ENCODE results near the gene TENM3.

The TENM3 gene

GRCh38 chr4:182294451-182294850 is 51.2 kb downstream of the TENM3 start:
- H3K79me2 ChIP-seq (ENCODE audit: insufficient read depth, low read length) = no peaks in the 10 kb centered on the region
- no peak for ATAC-seq (ENCODE audit: insufficient read depth, low read depth)
- no peaks in the 10 kb centered on the region for H3K4me1 ChIP-seq (ENCODE audit: insufficient read depth, low read length)
- H3K4me2 ChIP-seq (ENCODE audit: insufficient read depth, low read length) = no peak overlapping the region
- H3K9ac ChIP-seq (ENCODE audit: low read depth, low read length) = no peak overlapping the region
- H3K9me3 ChIP-seq (ENCODE audit: insufficient read depth, low read length, severe bottlenecking) = peaks cover 7% of the 10 kb centered on the region
- no peak overlapping the region for H3K27ac ChIP-seq (ENCODE audit: low read length)
- H3K27me3 ChIP-seq (ENCODE audit: insufficient read depth, low read length, poor library complexity) = no peaks in the 10 kb centered on the region
- no peak overlapping the region for H3K4me3 ChIP-seq (ENCODE audit: low read depth in 1 of 2, low read length in 2 of 2)
- H3K36me3 ChIP-seq (ENCODE audit: insufficient read depth, low read length) = no peaks in the 10 kb centered on the region
- no peak overlapping the region for H2AFZ ChIP-seq (ENCODE audit: low read depth, low read length)
- TF ChIP-seq EZH2 (IDR thresholded peaks at IDR 0.05; ENCODE audit: borderline replicate concordance, low read depth, low read length, severe bottlenecking) = no peak
- no peak for TF ChIP-seq CTCF (IDR thresholded peaks at IDR 0.05; ENCODE audit: borderline replicate concordance, extremely low read depth, low read length, poor library complexity, severe bottlenecking)
- no peak for DNase-seq
- H4K20me1 ChIP-seq (ENCODE audit: insufficient read depth, low read length) = no peaks in the 10 kb centered on the region

- no peak overlapping the region for H3K4me3 ChIP-seq (ENCODE audit: low read depth in 1 of 2, low read length in 2 of 2)
- H3K27ac ChIP-seq (ENCODE audit: low read length) = no peak overlapping the region
- no peaks in the 10 kb centered on the region for H3K9me3 ChIP-seq (ENCODE audit: insufficient read depth, low read length, severe bottlenecking)
- DNase-seq = no peak
- no peak overlapping the region for H3K4me2 ChIP-seq (ENCODE audit: insufficient read depth, low read length)
- H3K36me3 ChIP-seq (ENCODE audit: insufficient read depth, low read length) = no peaks in the 10 kb centered on the region
- H2AFZ ChIP-seq (ENCODE audit: low read depth, low read length) = no peak overlapping the region
- H3K79me2 ChIP-seq (ENCODE audit: insufficient read depth, low read length) = no peaks in the 10 kb centered on the region
- TF ChIP-seq CTCF (IDR thresholded peaks at IDR 0.05; ENCODE audit: borderline replicate concordance, extremely low read depth, low read length, poor library complexity, severe bottlenecking) (no peak), EZH2 (IDR thresholded peaks at IDR 0.05; ENCODE audit: borderline replicate concordance, low read depth, low read length, severe bottlenecking) (no peak)
- H4K20me1 ChIP-seq (ENCODE audit: insufficient read depth, low read length) = no peaks in the 10 kb centered on the region
- H3K9ac ChIP-seq (ENCODE audit: low read depth, low read length) = no peak overlapping the region
- no peak for ATAC-seq (ENCODE audit: insufficient read depth, low read depth)
- no peaks in the 10 kb centered on the region for H3K4me1 ChIP-seq (ENCODE audit: insufficient read depth, low read length)
- no peaks in the 10 kb centered on the region for H3K27me3 ChIP-seq (ENCODE audit: insufficient read depth, low read length, poor library complexity)
Observed at GRCh38 chr4:182297659-182298058, 54.5 kb downstream of the TENM3 start.

DNA sequence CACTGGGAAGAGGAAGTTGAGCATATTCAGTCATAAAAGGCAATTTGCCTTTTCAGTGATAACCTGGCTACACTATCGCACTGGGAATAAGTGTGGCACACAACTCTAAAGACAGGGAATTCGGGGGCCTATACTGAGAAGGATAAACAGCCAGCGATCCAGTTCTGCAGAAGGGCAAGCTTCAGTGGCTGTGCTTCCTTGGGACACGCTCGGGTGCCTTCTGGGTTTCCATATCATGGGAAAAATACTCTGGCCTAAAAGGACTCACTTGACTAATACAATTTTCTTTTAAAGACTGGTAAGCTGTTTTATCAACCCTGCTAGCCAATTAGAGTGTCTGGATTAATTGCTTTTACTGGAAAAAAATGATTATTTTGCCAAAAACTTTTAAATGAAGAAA is 58.5 kb downstream of the TENM3 start:
- no peaks in the 10 kb centered on the region for H3K36me3 ChIP-seq (ENCODE audit: insufficient read depth, low read length)
- no peak overlapping the region for H3K4me3 ChIP-seq (ENCODE audit: low read depth in 1 of 2, low read length in 2 of 2)
- H3K9me3 ChIP-seq (ENCODE audit: insufficient read depth, low read length, severe bottlenecking) = no peaks in the 10 kb centered on the region
- DNase-seq (no peak), ATAC-seq (ENCODE audit: insufficient read depth, low read depth) (no peak)
- no peaks in the 10 kb centered on the region for H4K20me1 ChIP-seq (ENCODE audit: insufficient read depth, low read length)
- no peak overlapping the region for H3K4me2 ChIP-seq (ENCODE audit: insufficient read depth, low read length)
- H3K9ac ChIP-seq (ENCODE audit: low read depth, low read length) = no peak overlapping the region
- no peak overlapping the region for H2AFZ ChIP-seq (ENCODE audit: low read depth, low read length)
- no peak overlapping the region for H3K27ac ChIP-seq (ENCODE audit: low read length)
- TF ChIP-seq CTCF (IDR thresholded peaks at IDR 0.05; ENCODE audit: borderline replicate concordance, extremely low read depth, low read length, poor library complexity, severe bottlenecking) = no peak
- no peak for TF ChIP-seq EZH2 (IDR thresholded peaks at IDR 0.05; ENCODE audit: borderline replicate concordance, low read depth, low read length, severe bottlenecking)
- H3K79me2 ChIP-seq (ENCODE audit: insufficient read depth, low read length) = no peaks in the 10 kb centered on the region
- no peaks in the 10 kb centered on the region for H3K27me3 ChIP-seq (ENCODE audit: insufficient read depth, low read length, poor library complexity)
- no peaks in the 10 kb centered on the region for H3K4me1 ChIP-seq (ENCODE audit: insufficient read depth, low read length)

DNA sequence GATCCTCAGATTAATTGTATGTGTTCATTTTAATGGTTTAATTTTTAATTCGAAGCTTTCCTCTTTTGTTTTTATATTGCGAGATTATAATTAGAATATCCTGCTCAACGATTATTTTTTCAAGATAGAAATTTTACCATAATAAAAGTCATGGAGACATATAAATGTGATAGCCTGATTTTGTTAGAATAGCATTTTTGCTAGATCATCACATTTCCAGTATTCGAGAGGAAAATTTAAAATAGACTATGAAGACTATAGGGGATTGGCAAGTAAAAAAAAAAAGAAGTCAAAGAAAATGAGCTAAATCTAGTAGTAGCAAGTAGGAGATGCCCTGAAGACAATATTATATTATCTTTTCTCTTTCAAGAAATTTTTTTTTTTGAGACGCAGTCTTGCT is 60.6 kb downstream of the TENM3 start:
- Histone ChIP-seq H3K9me3 (ENCODE audit: insufficient read depth, low read length, severe bottlenecking) (no peaks in the 10 kb centered on the region), H3K4me2 (ENCODE audit: insufficient read depth, low read length) (no peak overlapping the region), H3K36me3 (ENCODE audit: insufficient read depth, low read length) (no peaks in the 10 kb centered on the region), H3K27me3 (ENCODE audit: insufficient read depth, low read length, poor library complexity) (no peaks in the 10 kb centered on the region), H3K4me1 (ENCODE audit: insufficient read depth, low read length) (no peaks in the 10 kb centered on the region), H3K79me2 (ENCODE audit: insufficient read depth, low read length) (no peaks in the 10 kb centered on the region), H4K20me1 (ENCODE audit: insufficient read depth, low read length) (no peaks in the 10 kb centered on the region), H3K4me3 (ENCODE audit: low read depth in 1 of 2, low read length in 2 of 2) (no peak overlapping the region), H3K9ac (ENCODE audit: low read depth, low read length) (no peak overlapping the region), H3K27ac (ENCODE audit: low read length) (no peak overlapping the region), H2AFZ (ENCODE audit: low read depth, low read length) (no peak overlapping the region)
- no peak for TF ChIP-seq EZH2 (IDR thresholded peaks at IDR 0.05; ENCODE audit: borderline replicate concordance, low read depth, low read length, severe bottlenecking)
- TF ChIP-seq CTCF (IDR thresholded peaks at IDR 0.05; ENCODE audit: borderline replicate concordance, extremely low read depth, low read length, poor library complexity, severe bottlenecking) = no peak
- DNase-seq = no peak
- ATAC-seq (ENCODE audit: insufficient read depth, low read depth) = no peak
